ENCODE measurements around the gene FLYWCH1. TPM values are rescaled to one million over a fixed set of nuclear protein-coding genes. Genes with fewer than 3 reads are reported as not detected.
A peak's percentile ranks its signal among the peaks of the same experiment; 100 is the strongest.
"Not testable (repeated sequence)": the region's sequence is repeated elsewhere in the genome, so short reads cannot be mapped to it uniquely, and the experiment has no call there.

FLYWCH1 gene
- total RNA-seq, 1 donor from 2014 or later, result 56.5 TPM

- no peak for DNase-seq (ENCODE audit: extremely low read depth, low read depth, low spot score)
Measured at GRCh38 chr16:2898831-2899563, 12.7 kb upstream of the FLYWCH1 start.

GRCh38 chr16:2899564-2900072, 12.1 kb upstream of the FLYWCH1 start:
- DNase-seq (ENCODE audit: extremely low read depth, low read depth, low spot score), result no peak

- no peak for DNase-seq (ENCODE audit: extremely low read depth, low read depth, low spot score)
Measured at GRCh38 chr16:2900526-2901075, 11.1 kb upstream of the FLYWCH1 start.

GRCh38 chr16:2902337-2903130, 9.2 kb upstream of the FLYWCH1 start:
- no peak for DNase-seq (ENCODE audit: extremely low read depth, low read depth, low spot score)

- no peak for DNase-seq (ENCODE audit: extremely low read depth, low read depth, low spot score)
Measured at GRCh38 chr16:2904100-2904921, 7.4 kb upstream of the FLYWCH1 start.

GRCh38 chr16:2904922-2905240, 6.8 kb upstream of the FLYWCH1 start:
- no peak for DNase-seq (ENCODE audit: extremely low read depth, low read depth, low spot score)

- peak; percentile 90 for DNase-seq (ENCODE audit: extremely low read depth, low read depth, low spot score)
Measured at GRCh38 chr16:2905241-2905987, 6.3 kb upstream of the FLYWCH1 start.

- DNase-seq (ENCODE audit: extremely low read depth, low read depth, low spot score), result no peak
Measured at GRCh38 chr16:2905988-2906387, 5.7 kb upstream of the FLYWCH1 start.

GRCh38 chr16:2907084-2907753, 4.5 kb upstream of the FLYWCH1 start:
- DNase-seq (ENCODE audit: extremely low read depth, low read depth, low spot score), result not testable (repeated sequence)

GRCh38 chr16:2910441-2910969, 1.2 kb upstream of the FLYWCH1 start:
- no peak for DNase-seq (ENCODE audit: extremely low read depth, low read depth, low spot score)

- DNase-seq (ENCODE audit: extremely low read depth, low read depth, low spot score), result no peak
Measured at GRCh38 chr16:2912330-2913199, 834 bp downstream of the FLYWCH1 start.

GRCh38 chr16:2913603-2914002, 1.9 kb downstream of the FLYWCH1 start:
- DNase-seq (ENCODE audit: extremely low read depth, low read depth, low spot score), result no peak

GRCh38 chr16:2914233-2914632, 2.5 kb downstream of the FLYWCH1 start:
- DNase-seq (ENCODE audit: extremely low read depth, low read depth, low spot score), result no peak

- no peak for DNase-seq (ENCODE audit: extremely low read depth, low read depth, low spot score)
Measured at GRCh38 chr16:2915196-2915929, 3.6 kb downstream of the FLYWCH1 start.

GRCh38 chr16:2919511-2920255, 8.0 kb downstream of the FLYWCH1 start:
- no peak for DNase-seq (ENCODE audit: extremely low read depth, low read depth, low spot score)

- DNase-seq (ENCODE audit: extremely low read depth, low read depth, low spot score), result no peak
Measured at GRCh38 chr16:2923481-2923880, 11.8 kb downstream of the FLYWCH1 start.
